AG04449 (cell line): ENCODE measurements around the gene VIPR2.

Experiments used
- CTCF ChIA-PET: fragments of 350-600 bp; formaldehyde crosslinking; extraction: SDS; loops from one replicate; lab custom pipeline; 2021; ENCODE audit warnings: antibody characterized with exemption; lab: Yijun Ruan, JAX
- POLR2A ChIA-PET: fragments of 400-600, 350-600 bp; formaldehyde crosslinking; extraction: SDS; loops from one replicate; lab custom pipeline; 2020; ENCODE audit warnings: antibody characterized with exemption, inconsistent platforms; lab: Yijun Ruan, JAX
- DNase-seq: peaks from one replicate; pipeline ENCODE4 v3.0.0-alpha.2; 2010; ENCODE audit warnings: low read depth, low spot score
- H3K4me3 ChIP-seq: 2 replicates; pipeline ENCODE4 v1.5.1; 2011; ENCODE audit warnings: low read depth, mild to moderate bottlenecking, control low read depth, low read length
- CTCF ChIP-seq: IDR thresholded peaks from one replicate; pipeline ENCODE4 v1.5.1; 2011; ENCODE audit warnings: mild to moderate bottlenecking, moderate library complexity, low read length, control low read depth, inconsistent platforms; ENCODE audit not compliant: insufficient read depth; ENCODE audit errors: missing control alignments

Gene VIPR2

GRCh38 chr7:159027789-159028507, 116.7 kb downstream of the VIPR2 start:
- no peak for TF ChIP-seq CTCF
- ChIA-PET POLR2A (no interaction called here), CTCF (no interaction called here)
- no peak overlapping the region for H3K4me3 ChIP-seq
- DNase-seq, result no peak

GRCh38 chr7:159027056-159027788, 117.4 kb downstream of the VIPR2 start:
- DNase-seq, result no peak
- ChIA-PET POLR2A (no interaction called here), CTCF (no interaction called here)
- no peak overlapping the region for H3K4me3 ChIP-seq
- no peak for TF ChIP-seq CTCF

GRCh38 chr7:159026271-159027055, 118.2 kb downstream of the VIPR2 start:
- no peak overlapping the region for H3K4me3 ChIP-seq
- no peak for DNase-seq
- POLR2A ChIA-PET, result no interaction called here
- no peak for TF ChIP-seq CTCF
- CTCF ChIA-PET, result no interaction called here

- no peak for DNase-seq
- CTCF ChIA-PET, result no interaction called here
- POLR2A ChIA-PET, result no interaction called here
- TF ChIP-seq CTCF, result no peak
- no peak overlapping the region for H3K4me3 ChIP-seq
These were observed 119.4 kb downstream of the VIPR2 start for GRCh38 chr7:159025161-159025779.

GRCh38 chr7:159024280-159024951, 120.3 kb downstream of the VIPR2 start:
- ChIA-PET POLR2A (no interaction called here), CTCF (no interaction called here)
- no peak for DNase-seq
- no peak for TF ChIP-seq CTCF
- no peak overlapping the region for H3K4me3 ChIP-seq
